Natural killer cell (primary cell): ENCODE results near the gene PTPMT1. TPM values are rescaled to one million over a fixed set of nuclear protein-coding genes. Genes with fewer than 3 reads are reported as not detected.

Source experiments
- ATAC-seq, 3 donors: fragments of 150-1000 bp in 2 of 3; fragments of 200-7000 bp in 1 of 3; cut with Tn5 transposase; 1 replicate in 1 of 3; 2 replicates in 2 of 3; pipeline ENCODE4 v1.10.0; 2021; ENCODE audit warnings: mild to moderate bottlenecking in 2 of 3, moderate library complexity in 2 of 3
- DNase-seq, 2 donors: peaks; one replicate each; pipeline versions ENCODE4 v3.0.0 to v3.0.0-alpha.2; 2013 to 2021; ENCODE audit warnings: mixed read lengths in 1 of 2
- H3K27ac ChIP-seq: one replicate; pipeline ENCODE4 v1.5.1; 2013; ENCODE audit warnings: mild to moderate bottlenecking, low read length
- H3K27me3 ChIP-seq: one replicate; pipeline ENCODE4 v1.6.1; 2013; ENCODE audit warnings: low read length; ENCODE audit not compliant: control insufficient read depth, insufficient read depth
- H3K36me3 ChIP-seq: one replicate; pipeline ENCODE4 v1.6.1; 2013; ENCODE audit warnings: low read length; ENCODE audit not compliant: control insufficient read depth, insufficient read depth
- H3K4me1 ChIP-seq: one replicate; pipeline ENCODE4 v1.6.1; 2013; ENCODE audit warnings: low read length; ENCODE audit not compliant: control insufficient read depth, insufficient read depth
- H3K4me3 ChIP-seq: one replicate; pipeline ENCODE4 v1.5.1; 2013; ENCODE audit warnings: low read length
- H3K9me3 ChIP-seq: one replicate; pipeline ENCODE4 v1.6.1; 2013; ENCODE audit warnings: low read length; ENCODE audit not compliant: control insufficient read depth, insufficient read depth
- H3K27ac Mint-ChIP-seq, 2 donors: one replicate each; pipeline ENCODE4 v1.8.0; 2022; ENCODE audit warnings: mild to moderate bottlenecking in 2 of 2, mixed read lengths in 2 of 2, moderate library complexity in 1 of 2
- H3K27me3 Mint-ChIP-seq, 2 donors: one replicate each; pipeline ENCODE4 v1.8.0; 2022; ENCODE audit warnings: low read depth in 2 of 2, mixed read lengths in 2 of 2
- H3K36me3 Mint-ChIP-seq: one replicate; pipeline ENCODE4 v1.8.0; 2022; ENCODE audit warnings: mixed read lengths
- H3K4me1 Mint-ChIP-seq, 2 donors: one replicate each; pipeline ENCODE4 v1.8.0; 2022; ENCODE audit warnings: mixed read lengths in 2 of 2
- H3K4me3 Mint-ChIP-seq: one replicate; pipeline ENCODE4 v1.8.0; 2022; ENCODE audit warnings: mild to moderate bottlenecking, moderate library complexity, mixed read lengths
- H3K9me3 Mint-ChIP-seq, 2 donors: one replicate each; pipeline ENCODE4 v1.8.0; 2022; ENCODE audit warnings: mixed read lengths in 2 of 2
- CTCF ChIP-seq: fragments of 200-600 bp; IDR thresholded peaks from one replicate; pipeline ENCODE4 v1.8.0; 2022; ENCODE audit warnings: antibody characterized with exemption
- WGBS: methylation state at CpG from one replicate; pipeline ENCODE4 v1.1.7; 2013; ENCODE audit warnings: missing lambda C conversion rate; ENCODE audit not compliant: insufficient coverage; 5-methylcytosine and 5-hydroxymethylcytosine counted together
- intact Hi-C: fragments of 100-400 bp; cut with micrococcal nuclease; formaldehyde crosslinking; loops from one replicate; pipeline ENCODE4 v1.14.2; 2022
- total RNA-seq, 4 donors: library from RNA; stranded (reverse); fragments of 120-200 nt in 1 of 4; gene quantifications; one replicate each; pipeline versions ENCODE4 v1.2.3 to v1.2.4, GENCODE V29; 2013 to 2022

Gene PTPMT1
- 10 to 100 TPM; 19.4 to 28.6 (median 20.4) TPM for total RNA-seq
- total RNA-seq (2013): 34.1 TPM

- Histone ChIP-seq H3K4me3 (peak within 1 kb of the TSS; percentile 93), H3K9me3 (no peaks in the 10 kb centered on the region), H3K27me3 (no peaks in the 10 kb centered on the region), H3K36me3 (peaks cover 8% of the 10 kb centered on the region), H3K4me1 (peaks cover 19% of the 10 kb centered on the region), H3K27ac (peak within 1 kb of the TSS; percentile 88)
- no peak for TF ChIP-seq CTCF
- Mint-ChIP-seq H3K27me3 (no peaks in the 10 kb centered on the region), H3K9me3 (no peaks in the 10 kb centered on the region), H3K36me3 (no peaks in the 10 kb centered on the region), H3K4me1 (peaks cover 10 to 19% of the 10 kb centered on the region in 2 donors), H3K27ac (peak within 1 kb of the TSS in 1 of 2 donors; percentile 91), H3K4me3 (peak within 1 kb of the TSS; percentile 83)
- ATAC-seq (peak; percentile 93 to 95 (median 94)), DNase-seq (peak; percentile 60 to 76)
- intact Hi-C loops: no loop called here
- WGBS: under 1% methylated on average over 86 of the region's 86 CpGs
Observed at GRCh38 chr11:47565340-47566148, at the start of gene PTPMT1. Gene PTPMT1 (plus strand): TSS chr11:47565599. CDS start chr11:47565623, 24 bp downstream.

GRCh38 chr11:47516155-47516554 is 49.2 kb upstream of the PTPMT1 start:
- DNase-seq: no peak
- no peaks in the 10 kb centered on the region for H3K9me3 ChIP-seq
- H3K27ac ChIP-seq: no peak overlapping the region
- WGBS: 70% methylated on average over 2 of the region's 3 CpGs
- H3K27me3 ChIP-seq: no peaks in the 10 kb centered on the region
- no peak overlapping the region for H3K4me3 ChIP-seq
- Mint-ChIP-seq H3K36me3 (no peaks in the 10 kb centered on the region), H3K27me3 (no peaks in the 10 kb centered on the region), H3K4me3 (no peak overlapping the region), H3K9me3 (no peaks in the 10 kb centered on the region), H3K27ac (peak overlapping the region in 1 of 2 donors; percentile 53), H3K4me1 (peaks cover 60 to 62% of the 10 kb centered on the region in 2 donors)
- TF ChIP-seq CTCF: no peak
- ATAC-seq: no peak
- peaks cover 51% of the 10 kb centered on the region for H3K4me1 ChIP-seq
- no peaks in the 10 kb centered on the region for H3K36me3 ChIP-seq
- intact Hi-C loops: loop anchor here (5.0 kb wide), 1 partner anchor 36 kb away; the partner anchor contains the start of gene CELF1

- Mint-ChIP-seq H3K27me3 (no peaks in the 10 kb centered on the region), H3K27ac (peak overlapping the region; percentile 44 to 78), H3K36me3 (no peaks in the 10 kb centered on the region), H3K4me1 (peaks cover 62 to 64% of the 10 kb centered on the region in 2 donors), H3K4me3 (peak overlapping the region; percentile 13), H3K9me3 (no peaks in the 10 kb centered on the region)
- intact Hi-C loops: loop anchor here (5.0 kb wide), 1 partner anchor 35 kb away; the partner anchor contains the start of gene CELF1
- TF ChIP-seq CTCF: no peak
- no peaks in the 10 kb centered on the region for H3K9me3 ChIP-seq
- H3K36me3 ChIP-seq: no peaks in the 10 kb centered on the region
- no peak overlapping the region for H3K27ac ChIP-seq
- ATAC-seq: no peak
- peaks cover 56% of the 10 kb centered on the region for H3K4me1 ChIP-seq
- no peaks in the 10 kb centered on the region for H3K27me3 ChIP-seq
- DNase-seq: no peak
- 89% methylated on average over 10 of the region's 10 CpGs for WGBS
- H3K4me3 ChIP-seq: no peak overlapping the region
Observed at GRCh38 chr11:47516984-47517853, 48.2 kb upstream of the PTPMT1 start.
